ENCODE measurements around the gene QRSL1.

DNA sequence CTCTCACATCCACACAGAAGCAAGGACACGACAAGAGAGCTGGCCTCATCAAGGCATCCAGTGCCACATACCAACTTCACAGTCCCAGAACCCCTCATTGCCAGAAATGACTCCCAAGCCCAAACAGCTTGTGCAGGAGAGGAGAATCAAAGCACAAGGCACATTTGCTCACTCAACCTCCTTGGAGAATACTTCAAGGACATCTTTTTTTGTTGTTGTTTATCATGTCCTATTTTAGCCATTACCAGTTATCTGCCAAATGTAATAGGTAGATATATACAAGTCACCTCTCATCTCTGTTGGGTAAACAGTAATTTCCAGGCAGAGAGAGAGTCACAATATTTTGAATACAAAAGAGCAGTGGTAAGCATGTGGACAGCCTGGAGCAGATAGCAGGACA, 47.9 kb upstream of the QRSL1 start:
- TF ChIP-seq, protein P1, sequence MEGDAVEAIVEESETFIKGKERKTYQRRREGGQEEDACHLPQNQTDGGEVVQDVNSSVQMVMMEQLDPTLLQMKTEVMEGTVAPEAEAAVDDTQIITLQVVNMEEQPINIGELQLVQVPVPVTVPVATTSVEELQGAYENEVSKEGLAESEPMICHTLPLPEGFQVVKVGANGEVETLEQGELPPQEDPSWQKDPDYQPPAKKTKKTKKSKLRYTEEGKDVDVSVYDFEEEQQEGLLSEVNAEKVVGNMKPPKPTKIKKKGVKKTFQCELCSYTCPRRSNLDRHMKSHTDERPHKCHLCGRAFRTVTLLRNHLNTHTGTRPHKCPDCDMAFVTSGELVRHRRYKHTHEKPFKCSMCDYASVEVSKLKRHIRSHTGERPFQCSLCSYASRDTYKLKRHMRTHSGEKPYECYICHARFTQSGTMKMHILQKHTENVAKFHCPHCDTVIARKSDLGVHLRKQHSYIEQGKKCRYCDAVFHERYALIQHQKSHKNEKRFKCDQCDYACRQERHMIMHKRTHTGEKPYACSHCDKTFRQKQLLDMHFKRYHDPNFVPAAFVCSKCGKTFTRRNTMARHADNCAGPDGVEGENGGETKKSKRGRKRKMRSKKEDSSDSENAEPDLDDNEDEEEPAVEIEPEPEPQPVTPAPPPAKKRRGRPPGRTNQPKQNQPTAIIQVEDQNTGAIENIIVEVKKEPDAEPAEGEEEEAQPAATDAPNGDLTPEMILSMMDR (IDR thresholded peaks at IDR 0.05): no peak
- TF ChIP-seq EZH2phosphoT487 (IDR thresholded peaks at IDR 0.05) (no peak), EZH2 (IDR thresholded peaks at IDR 0.05) (no peak)

Measured in neural progenitor cell (in vitro differentiated cells).